Right lobe of liver (tissue), 4 donors: ENCODE measurements around the gene SPATA20.

Source experiments
- CTCF ChIP-seq, 4 donors: fragments of 200-600 bp in 3 of 4; fragments of 450-650 bp in 1 of 4; IDR thresholded peaks; one replicate each; pipeline versions ENCODE4 v1.5.1 to v1.8.0; 2016 to 2022; ENCODE audit warnings: antibody characterized with exemption in 4 of 4, mild to moderate bottlenecking in 2 of 4
- POLR2A ChIP-seq: fragments of 450-650 bp; IDR thresholded peaks from one replicate; pipeline ENCODE4 v1.6.1; 2017; ENCODE audit warnings: antibody characterized with exemption, mild to moderate bottlenecking
- donor health status: DM: no; HTN: no; CAD: no.
- donor health status: DM: no; HTN: no; CAD: no.
- donor health status: DM: no; HTN: yes; CAD: no.

GRCh38 chr17:50575581-50576210 lies 28.7 kb downstream of the SPATA20 start:
- TF ChIP-seq CTCF (IDR thresholded peaks at IDR 0.05) (no peak), POLR2A (no peak)
